Skeletal muscle tissue (tissue), 4 donors: Measurements from ENCODE around the gene RANBP3. TPM values are rescaled to one million over a fixed set of nuclear protein-coding genes. Genes with fewer than 3 reads are reported as not detected.

Experiments
- H3K27ac ChIP-seq: one replicate; pipeline ENCODE4 v1.7.0; 2013; ENCODE audit warnings: mild to moderate bottlenecking, low read depth, low read length, inconsistent platforms
- H3K27me3 ChIP-seq, 3 donors: one replicate each; pipeline ENCODE4 v1.7.0; 2013; ENCODE audit warnings: low read length in 3 of 3; ENCODE audit not compliant: control insufficient read depth in 3 of 3, insufficient read depth in 3 of 3
- H3K36me3 ChIP-seq, 3 donors: one replicate each; pipeline ENCODE4 v1.7.0; 2013; ENCODE audit warnings: low read length in 3 of 3; ENCODE audit not compliant: control insufficient read depth in 3 of 3, insufficient read depth in 3 of 3
- H3K4me1 ChIP-seq, 3 donors: one replicate each; pipeline ENCODE4 v1.7.0; 2013; ENCODE audit warnings: low read length in 3 of 3, mild to moderate bottlenecking in 3 of 3; ENCODE audit not compliant: control insufficient read depth in 3 of 3, insufficient read depth in 3 of 3
- H3K4me3 ChIP-seq, 3 donors: one replicate each; pipeline ENCODE4 v1.7.0; 2013; ENCODE audit warnings: low read length in 3 of 3
- H3K9ac ChIP-seq, 3 donors: one replicate each; pipeline ENCODE4 v1.7.0; 2013; ENCODE audit warnings: low read length in 3 of 3, mild to moderate bottlenecking in 3 of 3, moderate library complexity in 2 of 3, low read depth in 1 of 3
- H3K9me3 ChIP-seq, 3 donors: one replicate each; pipeline ENCODE4 v1.7.0; 2013; ENCODE audit warnings: low read length in 3 of 3; ENCODE audit not compliant: control insufficient read depth in 3 of 3
- total RNA-seq: library from RNA; depleted of rRNA; stranded (reverse); fragments of >200 nt; gene quantifications from one replicate; pipeline ENCODE4 v1.2.3, GENCODE V29; 2014
- donor health status: Osteomylitis.

Gene RANBP3
- total RNA-seq, 1 donor from 2014 or later: 26.6 TPM

GRCh38 chr19:5953680-5954213, 24.2 kb downstream of the RANBP3 start:
- Histone ChIP-seq H3K9ac (peak overlapping the region in 1 of 3 donors; percentile 14), H3K27ac (no peak overlapping the region), H3K36me3 (peaks cover 0 to 12% (median 8%) of the 10 kb centered on the region in 3 donors), H3K4me3 (no peak overlapping the region), H3K4me1 (peaks cover 57 to 77% (median 59%) of the 10 kb centered on the region in 3 donors), H3K9me3 (no peaks in the 10 kb centered on the region), H3K27me3 (no peaks in the 10 kb centered on the region)

- Histone ChIP-seq H3K9ac (no peak overlapping the region), H3K4me1 (peaks cover 53 to 73% (median 55%) of the 10 kb centered on the region in 3 donors), H3K27me3 (no peaks in the 10 kb centered on the region), H3K4me3 (peak overlapping the region in 1 of 3 donors; percentile 4), H3K27ac (no peak overlapping the region), H3K36me3 (peaks cover 0 to 11% (median 6%) of the 10 kb centered on the region in 3 donors), H3K9me3 (no peaks in the 10 kb centered on the region)
These were observed 24.8 kb downstream of the RANBP3 start for GRCh38 chr19:5953030-5953589.

GRCh38 chr19:5952193-5953029, 25.5 kb downstream of the RANBP3 start:
- H3K36me3 ChIP-seq: peaks cover 0 to 9% (median 6%) of the 10 kb centered on the region in 3 donors
- H3K4me3 ChIP-seq: peak overlapping the region in 1 of 3 donors; percentile 4
- H3K9me3 ChIP-seq: no peaks in the 10 kb centered on the region
- H3K9ac ChIP-seq: peak overlapping the region in 1 of 3 donors; percentile 57
- H3K4me1 ChIP-seq: peaks cover 57 to 77% (median 61%) of the 10 kb centered on the region in 3 donors
- no peaks in the 10 kb centered on the region for H3K27me3 ChIP-seq
- H3K27ac ChIP-seq: no peak overlapping the region

- H3K27ac ChIP-seq: no peak overlapping the region
- no peak overlapping the region for H3K9ac ChIP-seq
- H3K4me3 ChIP-seq: peak overlapping the region in 1 of 3 donors; percentile 6
- H3K9me3 ChIP-seq: no peaks in the 10 kb centered on the region
- H3K4me1 ChIP-seq: peaks cover 62 to 76% (median 62%) of the 10 kb centered on the region in 3 donors
- H3K27me3 ChIP-seq: no peaks in the 10 kb centered on the region
- peaks cover 0 to 9% (median 6%) of the 10 kb centered on the region in 3 donors for H3K36me3 ChIP-seq
These were observed 26.5 kb downstream of the RANBP3 start for GRCh38 chr19:5951338-5951861.

GRCh38 chr19:5950741-5951140, 27.2 kb downstream of the RANBP3 start:
- no peak overlapping the region for H3K4me3 ChIP-seq
- H3K27me3 ChIP-seq: no peaks in the 10 kb centered on the region
- H3K4me1 ChIP-seq: peaks cover 62 to 78% (median 63%) of the 10 kb centered on the region in 3 donors
- no peak overlapping the region for H3K9ac ChIP-seq
- peaks cover 0 to 11% (median 7%) of the 10 kb centered on the region in 3 donors for H3K36me3 ChIP-seq
- H3K27ac ChIP-seq: no peak overlapping the region
- H3K9me3 ChIP-seq: no peaks in the 10 kb centered on the region

- no peaks in the 10 kb centered on the region for H3K27me3 ChIP-seq
- no peak overlapping the region for H3K27ac ChIP-seq
- H3K36me3 ChIP-seq: peaks cover 0 to 11% (median 7%) of the 10 kb centered on the region in 3 donors
- no peaks in the 10 kb centered on the region for H3K9me3 ChIP-seq
- H3K4me3 ChIP-seq: no peak overlapping the region
- peaks cover 54 to 72% (median 59%) of the 10 kb centered on the region in 3 donors for H3K4me1 ChIP-seq
- peak overlapping the region in 1 of 3 donors; percentile 6 for H3K9ac ChIP-seq
These were observed 28.1 kb downstream of the RANBP3 start for GRCh38 chr19:5949792-5950305.

GRCh38 chr19:5948752-5949564, 29.0 kb downstream of the RANBP3 start:
- Histone ChIP-seq H3K4me3 (no peak overlapping the region), H3K4me1 (peaks cover 45 to 66% (median 51%) of the 10 kb centered on the region in 3 donors), H3K9me3 (no peaks in the 10 kb centered on the region), H3K27ac (no peak overlapping the region), H3K36me3 (peaks cover 0 to 11% (median 7%) of the 10 kb centered on the region in 3 donors), H3K27me3 (no peaks in the 10 kb centered on the region), H3K9ac (no peak overlapping the region)

GRCh38 chr19:5947435-5947834, 30.5 kb downstream of the RANBP3 start:
- Histone ChIP-seq H3K36me3 (peaks cover 0 to 11% (median 7%) of the 10 kb centered on the region in 3 donors), H3K27ac (peak overlapping the region; percentile 69), H3K4me3 (no peak overlapping the region), H3K9me3 (no peaks in the 10 kb centered on the region), H3K4me1 (peaks cover 38 to 53% (median 42%) of the 10 kb centered on the region in 3 donors), H3K9ac (no peak overlapping the region), H3K27me3 (no peaks in the 10 kb centered on the region)

GRCh38 chr19:5943623-5944022, 34.3 kb downstream of the RANBP3 start:
- H3K4me1 ChIP-seq: peaks cover 26 to 47% (median 37%) of the 10 kb centered on the region in 3 donors
- H3K9ac ChIP-seq: peak overlapping the region in 1 of 3 donors; percentile 9

More at GRCh38 chr19:5943623-5944022, 34.3 kb downstream of the RANBP3 start:
- no peak overlapping the region for H3K4me3 ChIP-seq
- no peaks in the 10 kb centered on the region for H3K27me3 ChIP-seq
- H3K27ac ChIP-seq: no peak overlapping the region
- no peaks in the 10 kb centered on the region for H3K9me3 ChIP-seq
- peaks cover 10 to 27% (median 14%) of the 10 kb centered on the region in 3 donors for H3K36me3 ChIP-seq
